Trophoblast cell (in vitro differentiated cells and primary cell): Measurements from ENCODE around the gene CSF1R.

Experiments
- DNase-seq, 2 donors: peaks; one replicate each; pipeline ENCODE4 v3.0.0-alpha.2; 2016
- H2AFZ ChIP-seq: 2 replicates; pipeline ENCODE4 v1.6.1; 2013; ENCODE audit warnings: low read length, moderate library complexity, mild to moderate bottlenecking; ENCODE audit not compliant: insufficient read depth, poor library complexity
- H2AK5ac ChIP-seq: 2 replicates; pipeline ENCODE4 v1.6.1; 2013; ENCODE audit warnings: mild to moderate bottlenecking, low read length
- H2BK120ac ChIP-seq: 2 replicates; pipeline ENCODE4 v1.6.1; 2013; ENCODE audit warnings: low read length, mild to moderate bottlenecking, moderate library complexity; ENCODE audit not compliant: insufficient read depth, poor library complexity
- H2BK12ac ChIP-seq: 2 replicates; pipeline ENCODE4 v1.6.1; 2013; ENCODE audit warnings: mild to moderate bottlenecking, low read length, moderate library complexity
- H2BK5ac ChIP-seq: 2 replicates; pipeline ENCODE4 v1.6.1; 2013; ENCODE audit warnings: low read length, low read depth, moderate library complexity, mild to moderate bottlenecking; ENCODE audit not compliant: poor library complexity
- H3K14ac ChIP-seq: 2 replicates; pipeline ENCODE4 v1.6.1; 2013; ENCODE audit warnings: mild to moderate bottlenecking, low read length
- H3K18ac ChIP-seq: 2 replicates; pipeline ENCODE4 v1.6.1; 2013; ENCODE audit warnings: mild to moderate bottlenecking, low read length
- H3K23ac ChIP-seq: 2 replicates; pipeline ENCODE4 v1.6.1; 2013; ENCODE audit warnings: low read length
- H3K27ac ChIP-seq: 2 replicates; pipeline ENCODE4 v1.5.1; 2013; ENCODE audit warnings: low read depth, mild to moderate bottlenecking, inconsistent platforms, low read length, moderate library complexity
- H3K27me3 ChIP-seq: 2 replicates; pipeline ENCODE4 v1.6.1; 2013; ENCODE audit warnings: inconsistent platforms, mild to moderate bottlenecking, low read length, moderate library complexity; ENCODE audit not compliant: insufficient read depth
- H3K36me3 ChIP-seq, 2 experiments: 1 replicate in 1 of 2; 2 replicates in 1 of 2; pipeline ENCODE4 v1.6.1; 2013; ENCODE audit warnings: low read length in 2 of 2, mild to moderate bottlenecking in 2 of 2, moderate library complexity in 1 of 2; ENCODE audit not compliant: insufficient read depth in 2 of 2, control insufficient read depth in 1 of 2
- H3K4ac ChIP-seq: 2 replicates; pipeline ENCODE4 v1.6.1; 2013; ENCODE audit warnings: low read depth, mild to moderate bottlenecking, low read length, moderate library complexity
- H3K4me1 ChIP-seq, 2 experiments: 1 replicate in 1 of 2; 2 replicates in 1 of 2; pipeline ENCODE4 v1.6.1; 2013; ENCODE audit warnings: low read length in 2 of 2, mild to moderate bottlenecking in 2 of 2, moderate library complexity in 1 of 2; ENCODE audit not compliant: insufficient read depth in 2 of 2, control insufficient read depth in 1 of 2
- H3K4me2 ChIP-seq: 2 replicates; pipeline ENCODE4 v1.6.1; 2013; ENCODE audit warnings: inconsistent platforms, mild to moderate bottlenecking, low read length, moderate library complexity
- H3K4me3 ChIP-seq: 2 replicates; pipeline ENCODE4 v1.5.1; 2013; ENCODE audit warnings: mild to moderate bottlenecking, low read depth, low read length, inconsistent platforms
- H3K79me1 ChIP-seq: one replicate; pipeline ENCODE4 v1.6.1; 2013; ENCODE audit warnings: low read length
- H3K79me2 ChIP-seq: 2 replicates; pipeline ENCODE4 v1.6.1; 2013; ENCODE audit warnings: low read length, mild to moderate bottlenecking; ENCODE audit not compliant: control insufficient read depth, insufficient read depth, poor library complexity
- H3K9ac ChIP-seq: 2 replicates; pipeline ENCODE4 v1.6.1; 2013; ENCODE audit warnings: mild to moderate bottlenecking, low read length
- H3K9me3 ChIP-seq: 2 replicates; pipeline ENCODE4 v1.6.1; 2013; ENCODE audit warnings: low read depth, mild to moderate bottlenecking, control low read depth, inconsistent platforms, low read length; ENCODE audit not compliant: insufficient read depth
- H4K12ac ChIP-seq: 2 replicates; pipeline ENCODE4 v1.6.1; 2013; ENCODE audit warnings: low read depth, mild to moderate bottlenecking, low read length, moderate library complexity
- H4K8ac ChIP-seq: 2 replicates; pipeline ENCODE4 v1.6.1; 2013; ENCODE audit warnings: low read depth, mild to moderate bottlenecking, low read length, moderate library complexity
- H4K91ac ChIP-seq: one replicate; pipeline ENCODE4 v1.6.1; 2013; ENCODE audit warnings: low read depth, mild to moderate bottlenecking, low read length, moderate library complexity
- WGBS: extraction: QIAGEN DNeasy Blood & Tissue Kit; methylation state at CpG from one replicate; pipeline ENCODE4 v1.1.7; 2013; ENCODE audit warnings: missing lambda C conversion rate; ENCODE audit not compliant: insufficient read length, insufficient coverage; ENCODE audit errors: extremely low coverage; 5-methylcytosine and 5-hydroxymethylcytosine counted together

Gene CSF1R

DNA sequence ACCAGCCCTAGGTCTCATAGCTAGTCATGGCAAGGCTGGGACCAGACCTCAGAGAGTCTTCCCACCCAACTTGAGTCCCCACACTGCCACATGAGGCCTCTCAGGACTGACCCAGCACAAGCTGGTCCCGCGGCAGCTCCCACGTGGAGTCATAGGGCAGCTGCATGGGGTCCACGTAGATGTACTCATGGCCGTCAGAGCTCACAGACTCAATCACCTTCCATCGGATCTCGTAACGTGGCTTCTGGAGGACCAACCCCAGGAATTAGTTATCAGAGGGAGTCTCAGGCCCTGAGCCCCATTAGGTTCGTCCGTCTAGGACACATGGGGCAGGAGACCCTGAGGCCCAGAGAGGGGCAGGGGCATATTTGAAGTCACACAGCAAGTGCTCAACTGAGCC, 39.0 kb upstream of the CSF1R start:
- Histone ChIP-seq H3K18ac (no peak overlapping the region), H2AK5ac (no peak overlapping the region)
- no CpG with 5 or more reads among the region's 10 CpGs for WGBS

DNA sequence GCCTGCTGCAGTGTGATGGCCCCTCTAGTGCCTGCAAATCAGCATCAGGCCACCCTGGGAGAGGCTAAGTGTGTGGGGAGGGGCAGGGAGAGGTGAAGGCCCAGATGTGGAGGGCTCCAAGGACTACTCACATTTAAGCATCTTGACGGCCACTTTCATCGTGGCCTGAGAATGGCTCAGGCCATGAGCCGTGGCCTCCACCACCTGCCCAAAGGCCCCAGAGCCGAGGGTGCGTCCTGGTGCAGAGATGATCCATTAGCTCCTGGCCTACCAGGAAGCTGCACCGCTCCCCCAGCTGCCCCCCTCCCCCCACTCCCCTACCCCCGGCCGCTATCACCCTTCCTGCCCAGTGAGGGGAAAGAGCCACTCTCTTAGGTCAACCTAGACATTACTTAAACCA, 38.2 kb upstream of the CSF1R start:
- no peak overlapping the region for H2BK120ac ChIP-seq

More for the DNA sequence above, 39.0 kb upstream of the CSF1R start:
- no peak overlapping the region for H2BK120ac ChIP-seq
- no peak overlapping the region for H3K4me2 ChIP-seq
- peaks cover 68 to 84% of the 10 kb centered on the region in 2 experiments for H3K36me3 ChIP-seq
- peaks cover 0 to 6% of the 10 kb centered on the region in 2 experiments for H3K4me1 ChIP-seq
- H4K91ac ChIP-seq: no peak overlapping the region
- no peak overlapping the region for H3K23ac ChIP-seq
- H3K79me2 ChIP-seq: peaks cover 2% of the 10 kb centered on the region
- no peak overlapping the region for H3K14ac ChIP-seq
- peaks cover 6% of the 10 kb centered on the region for H3K79me1 ChIP-seq
- no peak overlapping the region for H3K27ac ChIP-seq
- H3K9ac ChIP-seq: no peak overlapping the region
- H4K12ac ChIP-seq: no peak overlapping the region
- H4K8ac ChIP-seq: no peak overlapping the region
- DNase-seq: no peak
- no peak overlapping the region for H2BK5ac ChIP-seq
- no peak overlapping the region for H3K4ac ChIP-seq
- H3K27me3 ChIP-seq: no peaks in the 10 kb centered on the region
- H2AFZ ChIP-seq: no peak overlapping the region
- H3K4me3 ChIP-seq: no peak overlapping the region
- H3K9me3 ChIP-seq: peaks cover 8% of the 10 kb centered on the region
- H2BK12ac ChIP-seq: no peak overlapping the region

DNA sequence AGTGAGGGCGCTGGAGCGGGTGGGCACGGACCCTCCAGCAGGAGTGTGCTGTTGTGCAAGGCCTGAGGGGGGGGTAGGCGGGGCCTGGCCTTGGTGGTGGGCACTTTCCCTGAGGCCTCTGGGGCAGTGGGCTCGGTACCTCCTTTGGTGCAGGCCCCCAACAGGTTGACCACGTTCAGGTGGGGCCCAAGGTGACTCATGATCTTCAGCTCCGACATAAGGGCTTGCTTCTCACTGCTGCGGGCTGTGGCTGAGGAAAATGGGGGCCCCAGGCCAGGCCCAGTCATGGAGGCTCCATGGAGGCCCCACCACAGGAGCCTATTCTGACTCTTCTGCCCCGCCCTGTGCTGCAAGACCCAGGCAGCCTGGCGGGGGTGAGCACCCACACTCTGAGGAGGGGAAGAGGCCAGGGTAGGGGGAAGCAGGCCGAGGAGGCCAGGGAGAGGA, 37.8 kb upstream of the CSF1R start:
- Histone ChIP-seq H2BK12ac (no peak overlapping the region), H3K4ac (no peak overlapping the region), H2AK5ac (no peak overlapping the region), H3K27me3 (no peaks in the 10 kb centered on the region), H4K8ac (no peak overlapping the region), H3K4me2 (no peak overlapping the region), H4K12ac (no peak overlapping the region), H3K9me3 (peaks cover 7% of the 10 kb centered on the region), H3K18ac (no peak overlapping the region), H4K91ac (no peak overlapping the region), H3K27ac (no peak overlapping the region), H3K14ac (no peak overlapping the region), H3K23ac (no peak overlapping the region), H3K79me2 (peaks cover 2% of the 10 kb centered on the region), H3K4me1 (peaks cover 0 to 3% of the 10 kb centered on the region in 2 experiments), H3K36me3 (peaks cover 72 to 88% of the 10 kb centered on the region in 2 experiments), H3K9ac (no peak overlapping the region), H3K79me1 (peaks cover 6% of the 10 kb centered on the region), H3K4me3 (no peak overlapping the region), H2AFZ (no peak overlapping the region), H2BK5ac (no peak overlapping the region), H2BK120ac (no peak overlapping the region)
- DNase-seq: no peak
- WGBS: no CpG with 5 or more reads among the region's 11 CpGs

More for the DNA sequence above, 38.2 kb upstream of the CSF1R start:
- H3K79me1 ChIP-seq: peaks cover 6% of the 10 kb centered on the region
- H3K36me3 ChIP-seq: peaks cover 71 to 88% of the 10 kb centered on the region in 2 experiments
- WGBS: no CpG with 5 or more reads among the region's 8 CpGs
- H4K91ac ChIP-seq: no peak overlapping the region
- H4K12ac ChIP-seq: no peak overlapping the region
- no peak overlapping the region for H3K4ac ChIP-seq
- H3K14ac ChIP-seq: no peak overlapping the region
- H3K9ac ChIP-seq: no peak overlapping the region
- H3K4me1 ChIP-seq: peaks cover 0 to 3% of the 10 kb centered on the region in 2 experiments
- peaks cover 2% of the 10 kb centered on the region for H3K79me2 ChIP-seq
- DNase-seq: no peak
- no peak overlapping the region for H2BK12ac ChIP-seq
- H3K27ac ChIP-seq: no peak overlapping the region
- H3K4me2 ChIP-seq: no peak overlapping the region
- peaks cover 7% of the 10 kb centered on the region for H3K9me3 ChIP-seq
- H3K27me3 ChIP-seq: no peaks in the 10 kb centered on the region
- H4K8ac ChIP-seq: no peak overlapping the region
- H2BK5ac ChIP-seq: no peak overlapping the region
- H3K18ac ChIP-seq: no peak overlapping the region
- H3K4me3 ChIP-seq: no peak overlapping the region
- H2AFZ ChIP-seq: no peak overlapping the region
- H3K23ac ChIP-seq: no peak overlapping the region
- H2AK5ac ChIP-seq: no peak overlapping the region

DNA sequence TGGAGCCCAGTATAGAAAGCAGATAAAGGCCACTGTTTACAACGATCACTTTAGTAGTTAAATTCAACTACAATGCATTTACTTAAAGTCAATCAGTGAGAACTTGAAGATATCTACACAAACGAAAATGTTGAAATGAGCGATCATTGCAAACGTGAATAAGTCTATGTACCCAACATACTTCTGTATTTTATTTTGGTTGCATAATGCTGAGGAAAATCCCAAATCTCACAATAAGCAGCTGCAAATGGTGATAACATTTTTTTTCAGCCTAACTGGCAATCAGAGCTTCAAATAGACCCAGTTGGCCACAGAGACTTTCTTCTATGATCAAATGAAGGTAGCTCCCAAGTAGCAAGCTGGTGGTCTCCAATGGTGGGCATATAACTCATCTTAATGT, 37.2 kb upstream of the CSF1R start:
- Histone ChIP-seq H3K27ac (no peak overlapping the region), H4K91ac (no peak overlapping the region), H3K4me1 (peaks cover 0 to 3% of the 10 kb centered on the region in 2 experiments), H3K14ac (no peak overlapping the region), H3K9me3 (peaks cover 7% of the 10 kb centered on the region), H3K79me2 (peaks cover 2% of the 10 kb centered on the region), H3K79me1 (peaks cover 6% of the 10 kb centered on the region), H3K23ac (no peak overlapping the region), H3K27me3 (no peaks in the 10 kb centered on the region), H4K8ac (no peak overlapping the region), H2AFZ (no peak overlapping the region), H3K36me3 (peaks cover 78 to 88% of the 10 kb centered on the region in 2 experiments), H3K4me2 (no peak overlapping the region), H4K12ac (no peak overlapping the region), H2AK5ac (no peak overlapping the region), H2BK120ac (no peak overlapping the region), H2BK12ac (no peak overlapping the region), H2BK5ac (no peak overlapping the region), H3K4me3 (no peak overlapping the region), H3K9ac (no peak overlapping the region), H3K4ac (no peak overlapping the region), H3K18ac (no peak overlapping the region)
- peak in 1 of 2 donors; percentile 46 for DNase-seq
- WGBS: no CpG with 5 or more reads among the region's 4 CpGs
